H1 (cell line): ENCODE results near the gene DDX51. TPM values are rescaled to one million over a fixed set of nuclear protein-coding genes. Genes with fewer than 3 reads are reported as not detected.
"Not testable (repeated sequence)": the region's sequence is repeated elsewhere in the genome, so short reads cannot be mapped to it uniquely, and the experiment has no call there.

Experiments used
- CTCF ChIA-PET: fragments of 300-600 bp; sonication (Branson Sonifier 250); formaldehyde crosslinking; loops from one replicate; lab custom pipeline; 2021; ENCODE audit not compliant: partially characterized antibody; lab: Charles Lee
- POLR2A ChIA-PET: fragments of 300-600 bp; sonication (Branson Sonifier 250); formaldehyde crosslinking; loops from one replicate; lab custom pipeline; 2021; ENCODE audit warnings: inconsistent platforms; ENCODE audit not compliant: partially characterized antibody; lab: Charles Lee
- DNase-seq, 2 experiments: peaks; one replicate each; pipeline versions ENCODE4 v3.0.0 to v3.0.0-alpha.2; 2010 to 2022; ENCODE audit warnings: low spot score in 2 of 2, low read depth in 1 of 2, mixed read lengths in 1 of 2
- FAIRE-seq: peaks from 2 replicates; lab custom pipeline; 2011; peaks lifted over from hg19 to GRCh38; lab: Jason Lieb, UNC
- H2AFZ ChIP-seq: 2 replicates; pipeline ENCODE4 v1.8.1; 2012; ENCODE audit warnings: low read length, inconsistent platforms
- H2AK5ac ChIP-seq: 2 replicates; pipeline ENCODE4 v1.6.1; 2013; ENCODE audit warnings: low read depth, low read length
- H2BK120ac ChIP-seq: replicated peaks from 2 replicates; pipeline ENCODE3; 2013; ENCODE audit warnings: low read depth, low read length, inconsistent platforms
- H2BK12ac ChIP-seq: 2 replicates; pipeline ENCODE4 v1.6.1; 2013; ENCODE audit warnings: low read depth, low read length
- H2BK15ac ChIP-seq: 2 replicates; pipeline ENCODE4 v1.6.1; 2013; ENCODE audit warnings: low read length
- H2BK20ac ChIP-seq: 2 replicates; pipeline ENCODE4 v1.6.1; 2013; ENCODE audit warnings: low read length
- H2BK5ac ChIP-seq: 2 replicates; pipeline ENCODE4 v1.6.1; 2013; ENCODE audit warnings: low read depth, low read length
- H3K14ac ChIP-seq: 2 replicates; pipeline ENCODE4 v1.6.1; 2013; ENCODE audit warnings: inconsistent platforms; ENCODE audit not compliant: insufficient read length
- H3K18ac ChIP-seq: 2 replicates; pipeline ENCODE4 v1.6.1; 2013; ENCODE audit warnings: low read length; ENCODE audit errors: extremely low read depth
- H3K23ac ChIP-seq: 2 replicates; pipeline ENCODE4 v1.6.1; 2013; ENCODE audit warnings: inconsistent platforms; ENCODE audit not compliant: insufficient read length
- H3K23me2 ChIP-seq: 2 replicates; pipeline ENCODE4 v1.6.1; 2013; ENCODE audit warnings: low read depth, low read length
- H3K27ac ChIP-seq: 2 replicates; pipeline ENCODE4 v1.6.1; 2011; ENCODE audit warnings: low read depth, low read length, inconsistent platforms
- H3K27me3 ChIP-seq, 4 experiments: replicated peaks in 1 of 4; 1 replicate in 1 of 4; 2 replicates in 3 of 4; pipeline versions ENCODE4 v1.6.1 to v1.8.1; 2011 to 2013; ENCODE audit warnings: low read length in 3 of 4, mild to moderate bottlenecking in 3 of 4, inconsistent platforms in 2 of 4, mixed read lengths in 2 of 4, moderate library complexity in 1 of 4; ENCODE audit not compliant: control insufficient read depth in 3 of 4, insufficient read depth in 3 of 4; ENCODE audit errors: extremely low read depth in 1 of 4
- H3K36me3 ChIP-seq, 4 experiments: 2 replicates each; pipeline versions ENCODE4 v1.6.1 to v1.8.1; 2011 to 2013; ENCODE audit warnings: mild to moderate bottlenecking in 4 of 4, low read length in 3 of 4, moderate library complexity in 2 of 4, control low read depth in 1 of 4, inconsistent platforms in 1 of 4; ENCODE audit not compliant: insufficient read depth in 4 of 4, control insufficient read depth in 2 of 4
- H3K4ac ChIP-seq: replicated peaks from 2 replicates; pipeline ENCODE3; 2013; ENCODE audit warnings: low read length, low read depth, mixed read lengths, inconsistent platforms; ENCODE audit not compliant: insufficient read length
- H3K4me1 ChIP-seq, 4 experiments: replicated peaks in 1 of 4; 1 replicate in 1 of 4; 2 replicates in 3 of 4; pipeline versions ENCODE4 v1.6.1 to v1.8.1; 2011 to 2013; ENCODE audit warnings: low read length in 3 of 4, inconsistent platforms in 2 of 4, mixed read lengths in 1 of 4; ENCODE audit not compliant: insufficient read depth in 4 of 4, control insufficient read depth in 3 of 4
- H3K4me2 ChIP-seq, 2 experiments: 2 replicates each; pipeline versions ENCODE4 v1.6.1 to v1.8.1; 2011 to 2013; ENCODE audit warnings: low read depth in 2 of 2, low read length in 2 of 2, control low read depth in 1 of 2, inconsistent platforms in 1 of 2, mild to moderate bottlenecking in 1 of 2; ENCODE audit not compliant: insufficient read depth in 1 of 2
- H3K4me3 ChIP-seq, 4 experiments: fragments of 200-600, 300-600 bp in 1 of 4; sonication (generic), shearing (Covaris generic), sonication (Bioruptor Twin) in 1 of 4; 2 replicates each; pipeline versions ENCODE4 v1.5.1 to v1.8.1; 2011 to 2016; ENCODE audit warnings: low read length in 4 of 4, low read depth in 3 of 4, control low read depth in 2 of 4, inconsistent platforms in 2 of 4, mild to moderate bottlenecking in 2 of 4, mixed read lengths in 1 of 4, moderate library complexity in 1 of 4; ENCODE audit not compliant: insufficient read depth in 2 of 4; ENCODE audit errors: extremely low read depth in 1 of 4
- H3K56ac ChIP-seq: replicated peaks from 2 replicates; pipeline ENCODE3; 2013; ENCODE audit warnings: low read depth, mild to moderate bottlenecking, mixed read lengths, low read length, inconsistent platforms; ENCODE audit not compliant: insufficient read length
- H3K79me1 ChIP-seq: 2 replicates; pipeline ENCODE4 v1.6.1; 2013; ENCODE audit warnings: low read depth, low read length, control low read depth
- H3K79me2 ChIP-seq, 2 experiments: 2 replicates each; pipeline versions ENCODE4 v1.6.1 to v1.8.1; 2012 to 2013; ENCODE audit warnings: low read length in 2 of 2, mild to moderate bottlenecking in 2 of 2, inconsistent platforms in 1 of 2; ENCODE audit not compliant: insufficient read depth in 2 of 2, control insufficient read depth in 1 of 2
- H3K9ac ChIP-seq, 4 experiments: replicated peaks in 1 of 4; 1 replicate in 1 of 4; 2 replicates in 3 of 4; pipeline versions ENCODE4 v1.6.1 to v1.8.1; 2011 to 2013; ENCODE audit warnings: low read depth in 3 of 4, low read length in 3 of 4, control low read depth in 2 of 4, mild to moderate bottlenecking in 2 of 4, moderate library complexity in 2 of 4, inconsistent platforms in 1 of 4; ENCODE audit errors: extremely low read depth in 1 of 4
- H3K9me3 ChIP-seq, 2 experiments: 2 replicates each; pipeline versions ENCODE4 v1.6.1 to v1.8.1; 2012 to 2013; ENCODE audit warnings: mild to moderate bottlenecking in 2 of 2, moderate library complexity in 2 of 2, control low read depth in 1 of 2, inconsistent platforms in 1 of 2, low read depth in 1 of 2, low read length in 1 of 2, mixed read lengths in 1 of 2; ENCODE audit not compliant: insufficient read depth in 2 of 2
- H4K20me1 ChIP-seq, 2 experiments: replicated peaks in 1 of 2; 2 replicates each; pipeline versions ENCODE3 to v1.8.1; 2011 to 2013; ENCODE audit warnings: inconsistent platforms in 2 of 2, low read length in 2 of 2, mild to moderate bottlenecking in 1 of 2; ENCODE audit not compliant: insufficient read depth in 2 of 2, control insufficient read depth in 1 of 2
- H4K5ac ChIP-seq: 2 replicates; pipeline ENCODE4 v1.6.1; 2013; ENCODE audit warnings: low read length, low read depth, mixed read lengths, inconsistent platforms; ENCODE audit not compliant: insufficient read length
- H4K8ac ChIP-seq: 2 replicates; pipeline ENCODE4 v1.8.0; 2013; ENCODE audit warnings: mild to moderate bottlenecking, moderate library complexity, low read length, inconsistent platforms; ENCODE audit not compliant: insufficient read depth; ENCODE audit errors: extremely low read depth
- H4K91ac ChIP-seq: replicated peaks from 2 replicates; pipeline ENCODE3; 2013; ENCODE audit warnings: low read length, mixed read lengths, inconsistent platforms; ENCODE audit not compliant: insufficient read length
- CTCF ChIP-seq, 3 experiments: IDR thresholded peaks; 1 replicate in 2 of 3; 2 replicates in 1 of 3; pipeline versions ENCODE4 v1.5.1 to v1.6.1; 2011; ENCODE audit warnings: low read length in 3 of 3, mild to moderate bottlenecking in 3 of 3, inconsistent platforms in 2 of 3, low read depth in 1 of 3, moderate library complexity in 1 of 3; ENCODE audit not compliant: insufficient read depth in 1 of 3; ENCODE audit errors: control extremely low read depth in 1 of 3
- JUN ChIP-seq: IDR thresholded peaks from 2 replicates; pipeline ENCODE4 v1.6.1; 2011; ENCODE audit warnings: low read depth, mild to moderate bottlenecking, improper control_type of control experiment, low read length
- MAX ChIP-seq: IDR thresholded peaks from 2 replicates; pipeline ENCODE4 v1.6.1; 2012; ENCODE audit warnings: inconsistent platforms
- TBP ChIP-seq: IDR thresholded peaks from 2 replicates; pipeline ENCODE4 v1.6.1; 2011; ENCODE audit warnings: low read depth, low read length, improper control_type of control experiment
- TEAD4 ChIP-seq: IDR thresholded peaks from 2 replicates; pipeline ENCODE4 v1.6.1; 2012; ENCODE audit warnings: low read depth, low read length, inconsistent platforms, mixed read lengths
- WGBS, 2 experiments: shearing (Covaris generic) in 1 of 2; methylation state at CpG; one replicate each; pipeline versions ENCODE4 v1.1.6 to v1.1.7; 2013 to 2015; ENCODE audit warnings: low lambda C conversion rate in 2 of 2, mixed read lengths in 2 of 2, inconsistent platforms in 1 of 2, low coverage in 1 of 2, missing lambda C conversion rate in 1 of 2; ENCODE audit not compliant: insufficient replicate concordance in 2 of 2, insufficient coverage in 1 of 2, insufficient read length in 1 of 2; ENCODE audit errors: extremely low coverage in 1 of 2, missing lambda C conversion rate in 1 of 2; 5-methylcytosine and 5-hydroxymethylcytosine counted together
- polyA plus RNA-seq, 7 experiments: library from polyadenylated mRNA; depleted of rRNA in 3 of 7; stranded (reverse) in 5 of 7; unstranded in 2 of 7; fragments of >200 nt in 5 of 7; fragments of 200-250 nt in 2 of 7; gene quantifications; 1 replicate in 5 of 7; 2 replicates in 1 of 7; 4 replicates in 1 of 7; pipeline versions ENCODE4 v1.2.1 to v1.2.3, GENCODE V29; 2011 to 2013; ENCODE audit warnings: missing spikeins in 2 of 7, mixed read lengths in 2 of 7
- total RNA-seq: library from RNA; stranded (reverse); fragmentation: NEBNext Ultra II Directional; extraction: Animal tissue kit (Norgen Biotek cat#: 25700); gene quantifications from 2 replicates; pipeline ENCODE4 v1.2.1, GENCODE V29; 2021

The DDX51 gene
- total and polyA plus RNA-seq, 2 of the 8 experiments (the other 6 are each of a cell fraction or from before 2014, with no cell fraction given): 11.2 to 24.4 TPM

GRCh38 chr12:132137483-132138125 is 6.5 kb downstream of the DDX51 start (continued):
- TF ChIP-seq TEAD4: no peak
- no peak for TF ChIP-seq MAX
- no peak for TF ChIP-seq JUN
- no peak for TF ChIP-seq CTCF (IDR thresholded peaks at IDR 0.05; ENCODE audit: control extremely low read depth in 1 of 3, insufficient read depth in 1 of 3, low read depth in 1 of 3, low read length in 3 of 3)
- no peak for TF ChIP-seq TBP

GRCh38 chr12:132136226-132136625 is 7.9 kb downstream of the DDX51 start:
- WGBS, 2 experiments: 86% methylated on average over 12 of the region's 21 CpGs; no CpG with 5 or more reads in 1 of the 2 experiments
- H4K91ac ChIP-seq, H3K4ac ChIP-seq, DNase-seq, H2AFZ ChIP-seq, H3K14ac ChIP-seq, H3K23me2 ChIP-seq, H3K79me1 ChIP-seq, H3K4me1 ChIP-seq, H3K56ac ChIP-seq, H3K27ac ChIP-seq, H3K18ac ChIP-seq, H2BK5ac ChIP-seq, H3K9me3 ChIP-seq, H3K4me3 ChIP-seq, H2AK5ac ChIP-seq, H3K23ac ChIP-seq, H4K20me1 ChIP-seq, H3K9ac ChIP-seq, H3K27me3 ChIP-seq, H4K8ac ChIP-seq, H3K4me2 ChIP-seq, H3K79me2 ChIP-seq, H2BK20ac ChIP-seq, CTCF ChIA-PET, H2BK15ac ChIP-seq, H4K5ac ChIP-seq, FAIRE-seq, H2BK12ac ChIP-seq, H2BK120ac ChIP-seq: not testable (repeated sequence)
- POLR2A ChIA-PET: interaction anchor here (1.0 to 1.4 kb wide), 4 partner anchors 15 to 42 kb away, joined by 3 to 4 read pairs (median 4); no protein-coding TSS in a partner anchor
- H3K36me3 ChIP-seq: peaks cover 10 to 26% (median 20%) of the 10 kb centered on the region in 4 experiments; a peak in 6 of 8 replicates
